ENCODE data around the gene CMKLR1. TPM values are rescaled to one million over a fixed set of nuclear protein-coding genes. Genes with fewer than 3 reads are reported as not detected.

The CMKLR1 gene
- total RNA-seq, 1 donor from 2014 or later: 10.1 TPM

DNA sequence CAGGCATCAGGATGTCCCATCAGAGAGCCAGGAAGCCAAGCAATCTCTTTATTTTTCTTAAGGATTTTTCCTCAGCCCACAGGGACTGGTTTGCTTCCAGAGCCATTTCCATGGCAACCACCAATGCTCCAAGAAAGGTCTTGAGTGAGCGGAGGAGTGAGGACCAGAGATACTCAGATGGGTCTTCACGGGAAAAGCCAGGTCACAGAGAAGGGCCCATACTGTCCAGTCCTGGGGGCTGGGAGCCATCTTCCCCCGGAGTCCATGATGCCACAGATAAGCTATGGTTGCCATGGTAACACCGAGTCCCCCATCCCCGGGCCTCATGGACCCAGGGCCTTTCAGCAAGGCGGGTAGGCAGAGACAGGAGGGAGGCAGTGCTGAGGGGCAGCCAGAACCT is 28.6 kb downstream of the CMKLR1 start:
- no peak overlapping the region for H3K4me3 ChIP-seq
- TF ChIP-seq, protein P1, sequence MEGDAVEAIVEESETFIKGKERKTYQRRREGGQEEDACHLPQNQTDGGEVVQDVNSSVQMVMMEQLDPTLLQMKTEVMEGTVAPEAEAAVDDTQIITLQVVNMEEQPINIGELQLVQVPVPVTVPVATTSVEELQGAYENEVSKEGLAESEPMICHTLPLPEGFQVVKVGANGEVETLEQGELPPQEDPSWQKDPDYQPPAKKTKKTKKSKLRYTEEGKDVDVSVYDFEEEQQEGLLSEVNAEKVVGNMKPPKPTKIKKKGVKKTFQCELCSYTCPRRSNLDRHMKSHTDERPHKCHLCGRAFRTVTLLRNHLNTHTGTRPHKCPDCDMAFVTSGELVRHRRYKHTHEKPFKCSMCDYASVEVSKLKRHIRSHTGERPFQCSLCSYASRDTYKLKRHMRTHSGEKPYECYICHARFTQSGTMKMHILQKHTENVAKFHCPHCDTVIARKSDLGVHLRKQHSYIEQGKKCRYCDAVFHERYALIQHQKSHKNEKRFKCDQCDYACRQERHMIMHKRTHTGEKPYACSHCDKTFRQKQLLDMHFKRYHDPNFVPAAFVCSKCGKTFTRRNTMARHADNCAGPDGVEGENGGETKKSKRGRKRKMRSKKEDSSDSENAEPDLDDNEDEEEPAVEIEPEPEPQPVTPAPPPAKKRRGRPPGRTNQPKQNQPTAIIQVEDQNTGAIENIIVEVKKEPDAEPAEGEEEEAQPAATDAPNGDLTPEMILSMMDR (IDR thresholded peaks at IDR 0.05): no peak
- TF ChIP-seq POLR2A (IDR thresholded peaks at IDR 0.05) (no peak), POLR2AphosphoS5 (IDR thresholded peaks at IDR 0.05; ENCODE audit: insufficient read depth in 1 of 2, low read depth in 1 of 2) (no peak)
- DNase-seq (ENCODE audit: extremely low spot score in 2 of 2): no peak
- no peaks in the 10 kb centered on the region for H3K36me3 ChIP-seq
- no peaks in the 10 kb centered on the region for H3K9me3 ChIP-seq
- H3K4me1 ChIP-seq: peaks cover 21% of the 10 kb centered on the region
- intact Hi-C loops (cut with DNase I): no loop called here
- H3K27ac ChIP-seq: no peak overlapping the region
- H3K27me3 ChIP-seq: no peaks in the 10 kb centered on the region

DNA sequence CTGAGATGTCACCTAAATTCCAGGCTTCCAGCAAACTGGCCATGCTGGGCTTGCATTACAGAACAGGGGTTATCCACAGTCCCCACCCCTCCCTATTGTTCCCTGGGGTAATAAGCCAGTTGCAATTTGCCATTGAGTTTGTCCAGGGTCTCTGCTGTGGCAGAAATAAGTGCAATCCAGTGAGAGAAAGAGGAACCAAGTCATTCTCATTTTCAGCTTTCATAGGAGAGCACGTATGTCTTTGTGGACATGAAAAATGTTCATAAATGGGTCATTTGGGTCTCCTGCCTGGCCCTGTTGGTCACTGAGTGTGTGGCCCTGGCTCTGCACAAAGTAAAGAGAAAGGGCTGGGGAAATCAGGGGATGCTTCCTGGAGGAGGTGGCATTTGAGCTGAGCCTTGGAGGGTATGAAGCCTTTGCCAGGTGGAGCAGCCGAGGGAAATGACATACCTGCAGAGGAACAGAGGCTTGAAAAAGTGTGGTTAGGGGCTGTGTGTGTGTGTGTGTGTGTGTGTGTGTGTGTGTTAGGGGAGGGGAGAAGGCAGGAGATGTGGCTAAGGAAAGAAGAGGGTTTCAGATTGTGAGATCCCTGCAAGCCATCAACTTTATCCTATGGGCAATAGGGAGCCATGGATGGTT is 29.3 kb downstream of the CMKLR1 start:
- no peaks in the 10 kb centered on the region for H3K27me3 ChIP-seq
- no peaks in the 10 kb centered on the region for H3K36me3 ChIP-seq
- no peak overlapping the region for H3K27ac ChIP-seq
- intact Hi-C loops (cut with DNase I): no loop called here
- H3K9me3 ChIP-seq: no peaks in the 10 kb centered on the region
- no peak for DNase-seq (ENCODE audit: extremely low spot score in 2 of 2)
- H3K4me3 ChIP-seq: no peak overlapping the region
- TF ChIP-seq, protein P1 (IDR thresholded peaks at IDR 0.05): no peak
- H3K4me1 ChIP-seq: peaks cover 28% of the 10 kb centered on the region

DNA sequence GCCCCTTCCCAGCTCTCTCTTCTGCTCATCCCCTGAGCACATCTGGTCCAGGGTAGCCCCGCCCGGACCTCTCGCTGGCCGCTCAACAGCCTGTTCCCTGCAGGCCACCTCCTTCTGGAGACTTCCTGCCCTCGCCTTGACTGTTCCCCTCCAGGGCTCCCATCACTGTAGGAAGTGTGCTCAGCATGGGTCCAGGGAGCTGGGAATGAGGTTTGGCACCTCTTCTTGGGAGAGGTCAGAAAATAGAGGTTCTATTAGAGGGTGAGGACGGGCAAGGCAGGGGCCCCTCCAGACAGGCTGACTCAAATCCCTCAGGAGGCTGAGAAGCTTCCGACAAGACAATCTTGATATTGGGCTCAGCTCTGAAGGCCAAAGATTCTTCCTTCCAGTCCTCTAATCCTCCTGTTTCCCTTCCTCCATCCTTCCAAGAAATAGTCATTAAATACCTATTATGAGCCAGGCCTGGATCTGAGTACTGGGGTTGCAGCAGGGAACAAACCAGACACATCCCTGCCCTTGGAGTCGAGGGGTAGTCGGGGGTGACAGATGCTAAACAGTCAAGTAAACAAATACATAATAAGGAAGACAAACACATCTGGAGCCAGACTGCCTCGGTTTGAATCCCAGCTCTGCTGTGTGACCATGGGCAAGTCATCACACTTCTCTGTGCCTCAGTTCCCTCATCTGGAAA is 30.6 kb downstream of the CMKLR1 start:
- intact Hi-C loops (cut with DNase I): no loop called here
- H3K27ac ChIP-seq: no peak overlapping the region

GRCh38 chr12:108307006-108307405 is 32.1 kb downstream of the CMKLR1 start:
- Histone ChIP-seq H3K9me3 (no peaks in the 10 kb centered on the region), H3K36me3 (no peaks in the 10 kb centered on the region), H3K27me3 (no peaks in the 10 kb centered on the region), H3K4me3 (no peak overlapping the region), H3K27ac (no peak overlapping the region), H3K4me1 (peaks cover 44% of the 10 kb centered on the region)
- intact Hi-C loops (cut with DNase I): no loop called here
- TF ChIP-seq POLR2A (IDR thresholded peaks at IDR 0.05): no peak
- no peak for TF ChIP-seq POLR2AphosphoS5 (IDR thresholded peaks at IDR 0.05; ENCODE audit: insufficient read depth in 1 of 2, low read depth in 1 of 2)
- TF ChIP-seq, protein P1 (IDR thresholded peaks at IDR 0.05): no peak
- DNase-seq (ENCODE audit: extremely low spot score in 2 of 2): no peak

More for the DNA sequence above, 30.6 kb downstream of the CMKLR1 start:
- TF ChIP-seq POLR2AphosphoS5 (IDR thresholded peaks at IDR 0.05; ENCODE audit: insufficient read depth in 1 of 2, low read depth in 1 of 2): no peak
- no peak for TF ChIP-seq POLR2A (IDR thresholded peaks at IDR 0.05)
- TF ChIP-seq, protein P1 (IDR thresholded peaks at IDR 0.05): no peak
- DNase-seq (ENCODE audit: extremely low spot score in 2 of 2): no peak
- H3K4me1 ChIP-seq: peaks cover 40% of the 10 kb centered on the region
- H3K36me3 ChIP-seq: no peaks in the 10 kb centered on the region
- H3K27me3 ChIP-seq: no peaks in the 10 kb centered on the region
- no peaks in the 10 kb centered on the region for H3K9me3 ChIP-seq
- no peak overlapping the region for H3K4me3 ChIP-seq

- no peak for DNase-seq (ENCODE audit: extremely low spot score in 2 of 2)
- intact Hi-C loops (cut with DNase I): no loop called here
- H3K9me3 ChIP-seq: no peaks in the 10 kb centered on the region
- no peaks in the 10 kb centered on the region for H3K27me3 ChIP-seq
- H3K4me1 ChIP-seq: peaks cover 45% of the 10 kb centered on the region
- no peak overlapping the region for H3K4me3 ChIP-seq
- peak overlapping the region; percentile 60 for H3K27ac ChIP-seq
- TF ChIP-seq POLR2A (IDR thresholded peaks at IDR 0.05) (no peak), POLR2AphosphoS5 (IDR thresholded peaks at IDR 0.05; ENCODE audit: insufficient read depth in 1 of 2, low read depth in 1 of 2) (no peak)
- TF ChIP-seq, protein P1 (IDR thresholded peaks at IDR 0.05): no peak
- H3K36me3 ChIP-seq: no peaks in the 10 kb centered on the region
Observed at GRCh38 chr12:108306506-108306905, 32.6 kb downstream of the CMKLR1 start.
